Measurements from ENCODE around the gene FARP1. TPM values are rescaled to one million over a fixed set of nuclear protein-coding genes. Genes with fewer than 3 reads are reported as not detected.

The FARP1 gene
- total RNA-seq, 1 experiment from 2014 or later, result 2.6 TPM

GRCh38 chr13:98134901-98135300 is 8.0 kb upstream of the FARP1 start:
- DNase-seq (ENCODE audit: extremely low read depth, low read depth), result no peak

- no peak for DNase-seq (ENCODE audit: extremely low read depth, low read depth)
Measured at GRCh38 chr13:98141091-98141490, 1.8 kb upstream of the FARP1 start.

- no peak for DNase-seq (ENCODE audit: extremely low read depth, low read depth)
Measured at GRCh38 chr13:98141509-98142379, 1.1 kb upstream of the FARP1 start.

GRCh38 chr13:98143157-98143553 is 261 bp downstream of the FARP1 start:
- DNase-seq (ENCODE audit: extremely low read depth, low read depth), result no peak

GRCh38 chr13:98143601-98144026 is 720 bp downstream of the FARP1 start:
- no peak for DNase-seq (ENCODE audit: extremely low read depth, low read depth)

GRCh38 chr13:98144027-98144741 is 1.3 kb downstream of the FARP1 start:
- DNase-seq (ENCODE audit: extremely low read depth, low read depth), result no peak

- no peak for DNase-seq (ENCODE audit: extremely low read depth, low read depth)
Measured at GRCh38 chr13:98144801-98145350, 2.0 kb downstream of the FARP1 start.

GRCh38 chr13:98147521-98147920 is 4.6 kb downstream of the FARP1 start:
- DNase-seq (ENCODE audit: extremely low read depth, low read depth), result no peak

GRCh38 chr13:98150832-98151479 is 8.1 kb downstream of the FARP1 start:
- no peak for DNase-seq (ENCODE audit: extremely low read depth, low read depth)

- no peak for DNase-seq (ENCODE audit: extremely low read depth, low read depth)
Measured at GRCh38 chr13:98155475-98156109, 12.7 kb downstream of the FARP1 start.

GRCh38 chr13:98156259-98156658 is 13.4 kb downstream of the FARP1 start:
- DNase-seq (ENCODE audit: extremely low read depth, low read depth), result no peak

- no peak for DNase-seq (ENCODE audit: extremely low read depth, low read depth)
Measured at GRCh38 chr13:98157188-98157587, 14.3 kb downstream of the FARP1 start.

- DNase-seq (ENCODE audit: extremely low read depth, low read depth), result no peak
Measured at GRCh38 chr13:98157609-98158008, 14.7 kb downstream of the FARP1 start.

- DNase-seq (ENCODE audit: extremely low read depth, low read depth), result no peak
Measured at GRCh38 chr13:98158172-98158899, 15.4 kb downstream of the FARP1 start.

GRCh38 chr13:98162935-98163334 is 20.0 kb downstream of the FARP1 start:
- no peak for DNase-seq (ENCODE audit: extremely low read depth, low read depth)

- DNase-seq (ENCODE audit: extremely low read depth, low read depth), result no peak
Measured at GRCh38 chr13:98169331-98169730, 26.4 kb downstream of the FARP1 start.

GRCh38 chr13:98171900-98172589 is 29.2 kb downstream of the FARP1 start:
- no peak for DNase-seq (ENCODE audit: extremely low read depth, low read depth)

GRCh38 chr13:98172590-98173422 is 29.9 kb downstream of the FARP1 start:
- DNase-seq (ENCODE audit: extremely low read depth, low read depth), result no peak
